C4-2B (cell line): ENCODE measurements around the gene PRKG1.

Experiments used
- H3K27ac ChIP-seq: fragments of 450-650 bp; 2 replicates; pipeline ENCODE4 v1.5.1; 2017
- ZFX ChIP-seq: fragments of 450-650 bp; IDR thresholded peaks from 2 replicates; pipeline ENCODE4 v1.6.1; 2017
- TF ChIP-seq, protein P1 (sequence below): fragments of 450-650 bp; conservative IDR thresholded peaks from 2 replicates; pipeline ENCODE4 v1.5.1; 2017; ENCODE audit warnings: mild to moderate bottlenecking

The PRKG1 gene

GRCh38 chr10:52256832-52257691 lies 1182.8 kb downstream of the PRKG1 start:
- no peak overlapping the region for H3K27ac ChIP-seq
- TF ChIP-seq, protein P1, sequence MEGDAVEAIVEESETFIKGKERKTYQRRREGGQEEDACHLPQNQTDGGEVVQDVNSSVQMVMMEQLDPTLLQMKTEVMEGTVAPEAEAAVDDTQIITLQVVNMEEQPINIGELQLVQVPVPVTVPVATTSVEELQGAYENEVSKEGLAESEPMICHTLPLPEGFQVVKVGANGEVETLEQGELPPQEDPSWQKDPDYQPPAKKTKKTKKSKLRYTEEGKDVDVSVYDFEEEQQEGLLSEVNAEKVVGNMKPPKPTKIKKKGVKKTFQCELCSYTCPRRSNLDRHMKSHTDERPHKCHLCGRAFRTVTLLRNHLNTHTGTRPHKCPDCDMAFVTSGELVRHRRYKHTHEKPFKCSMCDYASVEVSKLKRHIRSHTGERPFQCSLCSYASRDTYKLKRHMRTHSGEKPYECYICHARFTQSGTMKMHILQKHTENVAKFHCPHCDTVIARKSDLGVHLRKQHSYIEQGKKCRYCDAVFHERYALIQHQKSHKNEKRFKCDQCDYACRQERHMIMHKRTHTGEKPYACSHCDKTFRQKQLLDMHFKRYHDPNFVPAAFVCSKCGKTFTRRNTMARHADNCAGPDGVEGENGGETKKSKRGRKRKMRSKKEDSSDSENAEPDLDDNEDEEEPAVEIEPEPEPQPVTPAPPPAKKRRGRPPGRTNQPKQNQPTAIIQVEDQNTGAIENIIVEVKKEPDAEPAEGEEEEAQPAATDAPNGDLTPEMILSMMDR = no peak
- TF ChIP-seq ZFX = no peak

GRCh38 chr10:52257692-52258075 lies 1183.4 kb downstream of the PRKG1 start:
- no peak for TF ChIP-seq ZFX
- TF ChIP-seq, protein P1 = no peak
- H3K27ac ChIP-seq = no peak overlapping the region

GRCh38 chr10:52258799-52259425 lies 1184.6 kb downstream of the PRKG1 start:
- H3K27ac ChIP-seq = no peak overlapping the region
- TF ChIP-seq ZFX = no peak
- TF ChIP-seq, protein P1 = no peak

DNA sequence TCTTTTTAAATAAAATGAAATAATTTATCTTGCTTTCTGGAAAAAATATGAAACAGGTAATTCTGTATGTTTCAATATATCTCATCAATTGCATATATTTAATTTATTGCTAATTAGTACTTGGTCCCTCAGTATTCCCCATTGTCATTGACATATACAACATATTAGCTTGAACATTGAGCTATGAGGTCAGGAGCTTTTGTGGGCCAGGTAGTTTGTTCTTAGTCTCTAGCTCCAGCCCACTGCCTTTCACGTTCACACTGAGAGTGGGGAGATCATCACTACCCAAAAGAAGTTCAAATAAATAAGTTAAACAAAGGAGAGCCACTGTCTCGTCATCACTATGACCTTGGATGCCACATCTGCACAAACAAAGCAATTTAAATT lies 1185.1 kb downstream of the PRKG1 start:
- H3K27ac ChIP-seq = no peak overlapping the region
- TF ChIP-seq, protein P1 = no peak
- no peak for TF ChIP-seq ZFX

GRCh38 chr10:52261362-52261761 lies 1187.1 kb downstream of the PRKG1 start:
- TF ChIP-seq, protein P1 = no peak
- no peak for TF ChIP-seq ZFX
- no peak overlapping the region for H3K27ac ChIP-seq

GRCh38 chr10:52265131-52265926 lies 1191.0 kb downstream of the PRKG1 start:
- TF ChIP-seq ZFX = no peak
- TF ChIP-seq, protein P1 = no peak
- no peak overlapping the region for H3K27ac ChIP-seq

DNA sequence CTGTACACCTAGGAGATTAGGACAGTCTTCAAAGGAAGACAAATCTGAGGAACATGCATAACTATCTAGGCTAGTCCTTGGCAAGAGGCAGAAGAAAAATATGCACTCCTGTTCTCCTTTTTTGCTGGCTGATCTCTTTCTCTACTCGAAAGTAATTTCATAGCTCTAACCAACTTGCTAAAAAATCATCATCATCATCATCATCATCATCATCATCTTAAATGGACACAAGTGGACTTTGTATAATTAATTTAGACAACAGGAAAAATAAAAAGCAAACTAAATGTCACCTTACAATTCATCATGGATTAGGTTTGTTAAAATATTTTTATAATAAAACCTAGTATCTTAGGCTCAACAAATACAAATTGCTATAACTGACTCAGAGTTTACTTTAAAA lies 1192.6 kb downstream of the PRKG1 start:
- no peak overlapping the region for H3K27ac ChIP-seq
- no peak for TF ChIP-seq ZFX
- TF ChIP-seq, protein P1 = no peak
